ENCODE data around the gene UNC5A.

UNC5A gene

GRCh38 chr5:176899296-176899891 is 89.0 kb downstream of the UNC5A start, which contains the start of gene HK3:
Gene HK3, minus strand, starts transcription at chr5:176899346. Its CDS starts 3,187 bp downstream, at chr5:176896159.
- H3K27ac ChIP-seq (replicated peaks; ENCODE audit: low read length), result no peak within 1 kb of the TSS

DNA sequence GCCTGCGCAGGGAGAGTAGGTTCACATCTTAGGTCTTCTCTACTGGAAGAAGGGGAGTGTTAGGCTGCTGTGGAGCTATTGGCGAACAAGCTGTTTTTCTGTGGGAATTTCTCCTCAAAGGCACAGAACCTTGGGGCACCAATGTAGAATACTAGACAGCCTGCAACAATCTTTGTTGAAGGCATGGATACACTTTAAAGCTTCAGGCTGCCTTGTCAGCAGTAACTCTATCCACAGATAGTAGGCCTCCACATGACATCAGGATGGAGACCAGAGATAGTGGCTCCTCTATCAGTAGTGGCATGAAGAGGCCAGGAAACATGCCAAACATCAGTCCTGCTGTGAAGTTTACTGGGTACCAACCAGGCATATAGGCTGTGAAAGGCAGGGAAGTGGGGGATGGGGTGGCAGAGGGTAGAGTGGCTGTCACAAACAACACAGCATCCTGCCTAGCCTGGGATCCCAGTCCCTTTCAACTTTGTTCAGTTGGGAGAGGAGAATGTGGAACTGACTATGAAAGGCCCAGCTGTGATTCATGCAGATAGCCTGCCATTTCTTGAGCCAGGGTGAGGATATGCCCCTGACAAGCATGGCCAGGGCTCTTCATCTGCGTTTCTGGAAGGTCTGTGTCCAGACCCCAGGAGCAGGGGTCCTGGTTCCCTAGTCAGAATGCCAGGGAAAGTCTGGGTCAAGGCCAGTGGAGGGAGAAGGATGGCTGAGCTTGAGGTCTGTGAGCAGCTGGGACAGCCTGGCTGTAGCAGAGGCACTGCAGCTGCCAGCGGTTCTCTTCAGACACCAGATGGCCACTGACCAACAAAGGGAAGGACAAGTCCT is 89.8 kb downstream of the UNC5A start:
- no peak for DNase-seq (ENCODE audit: low spot score)
- WGBS, 2 donors (ENCODE audit: extremely low coverage in 2 of 2, insufficient read length in 2 of 2, insufficient replicate concordance in 1 of 2), result no CpG with 5 or more reads among the region's 4 CpGs
- no peak overlapping the region for H4K91ac ChIP-seq (ENCODE audit: low read depth, low read length, poor library complexity)
- no peak overlapping the region for H2BK120ac ChIP-seq (ENCODE audit: low read depth, low read length)
- H3K36me3 ChIP-seq (replicated peaks in 1 of 2; ENCODE audit: control insufficient read depth in 2 of 2, insufficient read depth in 2 of 2, low read length in 2 of 2), result peaks cover 13 to 40% of the 10 kb centered on the region in 2 donors
- H3K4me2 ChIP-seq (ENCODE audit: insufficient read depth, low read length, poor library complexity, severe bottlenecking), result no peak overlapping the region
- no peak overlapping the region for H3K23ac ChIP-seq (ENCODE audit: low read depth, low read length, poor library complexity)
- H3K14ac ChIP-seq (ENCODE audit: low read length), result no peak overlapping the region
- H3K27me3 ChIP-seq (ENCODE audit: control insufficient read depth in 3 of 3, insufficient read depth in 3 of 3, low read depth in 1 of 3, low read length in 3 of 3), result no peaks in the 10 kb centered on the region
- no peak overlapping the region for H2AK5ac ChIP-seq (ENCODE audit: low read depth, low read length)
- no peak overlapping the region for H2BK12ac ChIP-seq (ENCODE audit: low read length)
- no peak overlapping the region for H3K4ac ChIP-seq (ENCODE audit: low read length)
- no peak overlapping the region for H2BK15ac ChIP-seq (ENCODE audit: low read length)
- H3K4me3 ChIP-seq (ENCODE audit: low read length in 2 of 2), result no peak overlapping the region
- no peak overlapping the region for H3K27ac ChIP-seq (replicated peaks; ENCODE audit: low read length)
- no peak overlapping the region for H2BK5ac ChIP-seq (ENCODE audit: low read length)
- H3K9me3 ChIP-seq (replicated peaks in 1 of 2; ENCODE audit: control insufficient read depth in 2 of 2, insufficient read depth in 1 of 2, low read depth in 1 of 2, low read length in 2 of 2), result peaks cover 0 to 2% of the 10 kb centered on the region in 2 donors
- H3K4me1 ChIP-seq (ENCODE audit: control insufficient read depth in 2 of 2, insufficient read depth in 1 of 2, low read depth in 1 of 2, low read length in 2 of 2), result peaks cover 0 to 8% of the 10 kb centered on the region in 2 donors
- H3K79me1 ChIP-seq (ENCODE audit: low read depth, low read length), result no peaks in the 10 kb centered on the region
- no peak overlapping the region for H4K8ac ChIP-seq (ENCODE audit: low read depth, low read length)
- H3K9ac ChIP-seq (ENCODE audit: low read depth, low read length, poor library complexity), result no peak overlapping the region
- peak overlapping the region; percentile 1 for H3K18ac ChIP-seq (ENCODE audit: low read length)
- no peak overlapping the region for H2AFZ ChIP-seq (ENCODE audit: low read length)

More at GRCh38 chr5:176899296-176899891, 89.0 kb downstream of the UNC5A start, which contains the start of gene HK3:
- DNase-seq (ENCODE audit: low spot score), result no peak
- no peaks in the 10 kb centered on the region for H3K79me1 ChIP-seq (ENCODE audit: low read depth, low read length)
- H4K91ac ChIP-seq (ENCODE audit: low read depth, low read length, poor library complexity), result no peak within 1 kb of the TSS
- H3K36me3 ChIP-seq (replicated peaks in 1 of 2; ENCODE audit: control insufficient read depth in 2 of 2, insufficient read depth in 2 of 2, low read length in 2 of 2), result peaks cover 8 to 32% of the 10 kb centered on the region in 2 donors
- H3K9me3 ChIP-seq (replicated peaks in 1 of 2; ENCODE audit: control insufficient read depth in 2 of 2, insufficient read depth in 1 of 2, low read depth in 1 of 2, low read length in 2 of 2), result peaks cover 0 to 2% of the 10 kb centered on the region in 2 donors
- H2AFZ ChIP-seq (ENCODE audit: low read length), result no peak within 1 kb of the TSS
- no peak within 1 kb of the TSS for H3K14ac ChIP-seq (ENCODE audit: low read length)
- peak within 1 kb of the TSS; percentile 18 for H3K18ac ChIP-seq (ENCODE audit: low read length)
- no peak within 1 kb of the TSS for H4K8ac ChIP-seq (ENCODE audit: low read depth, low read length)
- no peak within 1 kb of the TSS for H3K4me2 ChIP-seq (ENCODE audit: insufficient read depth, low read length, poor library complexity, severe bottlenecking)
- H3K27me3 ChIP-seq (ENCODE audit: control insufficient read depth in 3 of 3, insufficient read depth in 3 of 3, low read depth in 1 of 3, low read length in 3 of 3), result no peaks in the 10 kb centered on the region
- WGBS, 2 donors (ENCODE audit: extremely low coverage in 2 of 2, insufficient read length in 2 of 2, insufficient replicate concordance in 1 of 2), result no CpG with 5 or more reads among the region's 9 CpGs
- no peak within 1 kb of the TSS for H2BK15ac ChIP-seq (ENCODE audit: low read length)
- peak within 1 kb of the TSS; percentile 28 for H2AK5ac ChIP-seq (ENCODE audit: low read depth, low read length)
- no peak within 1 kb of the TSS for H3K23ac ChIP-seq (ENCODE audit: low read depth, low read length, poor library complexity)
- H3K4me1 ChIP-seq (ENCODE audit: control insufficient read depth in 2 of 2, insufficient read depth in 1 of 2, low read depth in 1 of 2, low read length in 2 of 2), result peaks cover 0 to 6% of the 10 kb centered on the region in 2 donors
- no peak within 1 kb of the TSS for H3K4me3 ChIP-seq (ENCODE audit: low read length in 2 of 2)
- no peak within 1 kb of the TSS for H2BK120ac ChIP-seq (ENCODE audit: low read depth, low read length)
- H3K4ac ChIP-seq (ENCODE audit: low read length), result no peak within 1 kb of the TSS
- H3K9ac ChIP-seq (ENCODE audit: low read depth, low read length, poor library complexity), result no peak within 1 kb of the TSS
- H2BK5ac ChIP-seq (ENCODE audit: low read length), result no peak within 1 kb of the TSS
- no peak within 1 kb of the TSS for H2BK12ac ChIP-seq (ENCODE audit: low read length)

DNA sequence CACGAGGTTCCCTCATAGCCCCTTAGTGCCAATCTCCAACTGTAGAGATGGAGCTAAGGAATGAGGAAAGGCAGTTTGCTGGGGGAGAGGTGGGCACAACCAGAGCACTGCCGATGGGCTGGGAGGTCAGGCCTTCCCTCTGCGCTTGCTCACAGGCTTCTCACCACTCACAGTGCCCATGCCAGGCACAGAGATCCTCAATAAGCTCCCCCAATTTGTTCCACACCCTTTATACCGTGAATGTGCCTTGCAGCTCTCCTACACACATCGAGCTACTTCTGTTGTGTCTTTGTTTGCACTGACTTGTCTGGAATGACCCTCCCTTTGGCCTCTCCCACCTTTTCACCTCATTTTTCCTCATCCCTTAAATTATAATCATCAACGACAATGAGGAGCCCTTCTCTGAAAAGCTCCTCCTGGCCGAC is 90.4 kb downstream of the UNC5A start:
- Histone ChIP-seq H2BK5ac (ENCODE audit: low read length) (no peak overlapping the region), H3K23ac (ENCODE audit: low read depth, low read length, poor library complexity) (no peak overlapping the region), H3K27ac (replicated peaks; ENCODE audit: low read length) (no peak overlapping the region), H3K18ac (ENCODE audit: low read length) (peak overlapping the region; percentile 1), H3K4ac (ENCODE audit: low read length) (no peak overlapping the region), H2AFZ (ENCODE audit: low read length) (no peak overlapping the region), H3K27me3 (ENCODE audit: control insufficient read depth in 3 of 3, insufficient read depth in 3 of 3, low read depth in 1 of 3, low read length in 3 of 3) (no peaks in the 10 kb centered on the region), H3K36me3 (replicated peaks in 1 of 2; ENCODE audit: control insufficient read depth in 2 of 2, insufficient read depth in 2 of 2, low read length in 2 of 2) (peaks cover 14 to 46% of the 10 kb centered on the region in 2 donors), H2BK120ac (ENCODE audit: low read depth, low read length) (no peak overlapping the region), H2BK15ac (ENCODE audit: low read length) (no peak overlapping the region), H3K9me3 (replicated peaks in 1 of 2; ENCODE audit: control insufficient read depth in 2 of 2, insufficient read depth in 1 of 2, low read depth in 1 of 2, low read length in 2 of 2) (peaks cover 0 to 2% of the 10 kb centered on the region in 2 donors), H2BK12ac (ENCODE audit: low read length) (no peak overlapping the region), H3K79me1 (ENCODE audit: low read depth, low read length) (no peaks in the 10 kb centered on the region), H3K4me3 (ENCODE audit: low read length in 2 of 2) (no peak overlapping the region), H2AK5ac (ENCODE audit: low read depth, low read length) (no peak overlapping the region), H3K14ac (ENCODE audit: low read length) (no peak overlapping the region), H4K8ac (ENCODE audit: low read depth, low read length) (no peak overlapping the region), H3K9ac (ENCODE audit: low read depth, low read length, poor library complexity) (no peak overlapping the region), H4K91ac (ENCODE audit: low read depth, low read length, poor library complexity) (no peak overlapping the region), H3K4me2 (ENCODE audit: insufficient read depth, low read length, poor library complexity, severe bottlenecking) (no peak overlapping the region), H3K4me1 (ENCODE audit: control insufficient read depth in 2 of 2, insufficient read depth in 1 of 2, low read depth in 1 of 2, low read length in 2 of 2) (peaks cover 0 to 8% of the 10 kb centered on the region in 2 donors)
- no CpG with 5 or more reads among the region's 7 CpGs for WGBS, 2 donors (ENCODE audit: extremely low coverage in 2 of 2, insufficient read length in 2 of 2, insufficient replicate concordance in 1 of 2)
- DNase-seq (ENCODE audit: low spot score), result no peak
